Activated CD8-positive, alpha-beta memory T cell treated with anti-CD3 and anti-CD28 coated beads for 36 hours (primary cell): ENCODE measurements around the gene TFF3. TPM values are rescaled to one million over a fixed set of nuclear protein-coding genes. Genes with fewer than 3 reads are reported as not detected.

ENCODE experiments used
- CTCF ChIA-PET: fragments of 350-600 bp; sonication (Branson Sonifier 250); formaldehyde crosslinking; loops from one replicate; lab custom pipeline; 2021; ENCODE audit warnings: antibody characterized with exemption; lab: Charles Lee
- POLR2A ChIA-PET: fragments of 350-600 bp; sonication (Branson Sonifier 250); formaldehyde crosslinking; loops from one replicate; lab custom pipeline; 2021; ENCODE audit warnings: antibody characterized with exemption; lab: Charles Lee
- total RNA-seq, 2 experiments: library from RNA; stranded (reverse); gene quantifications; one replicate each; pipeline ENCODE4 v1.2.3, GENCODE V29; 2021

The TFF3 gene
- total RNA-seq, 2 experiments from 2014 or later, result not detected

- ChIA-PET POLR2A (no interaction called here), CTCF (interaction anchor here (1.5 to 1.6 kb wide), 2 partner anchors 135 to 170 kb away, joined by 4 to 5 read pairs; no protein-coding TSS in a partner anchor)
Observed at GRCh38 chr21:42280356-42281180, 34.6 kb downstream of the TFF3 start.

- ChIA-PET CTCF (interaction anchor here (1.1 to 1.6 kb wide), 3 partner anchors 114 to 170 kb away, joined by 3 to 5 read pairs (median 4); no protein-coding TSS in a partner anchor), POLR2A (interaction anchor here (0.5 kb wide), 1 partner anchor 10 kb away, joined by 4 read pairs; no protein-coding TSS in a partner anchor)
Observed at GRCh38 chr21:42279888-42280287, 35.3 kb downstream of the TFF3 start.

GRCh38 chr21:42279341-42279871, 35.8 kb downstream of the TFF3 start:
- ChIA-PET CTCF (interaction anchor here (1.0 to 1.6 kb wide), 4 partner anchors 21 to 171 kb away, joined by 3 to 5 read pairs (median 4); no protein-coding TSS in a partner anchor), POLR2A (interaction anchor here (0.5 kb wide), 1 partner anchor 10 kb away, joined by 4 read pairs; no protein-coding TSS in a partner anchor)

GRCh38 chr21:42278451-42279149, 36.6 kb downstream of the TFF3 start:
- ChIA-PET POLR2A (no interaction called here), CTCF (interaction anchor here (1.0 to 1.5 kb wide), 3 partner anchors 20 to 172 kb away, joined by 3 to 5 read pairs (median 3); no protein-coding TSS in a partner anchor)

GRCh38 chr21:42277593-42277992, 37.6 kb downstream of the TFF3 start:
- ChIA-PET POLR2A (no interaction called here), CTCF (interaction anchor here (1.4 kb wide), 1 partner anchor 132 kb away, joined by 3 read pairs; no protein-coding TSS in a partner anchor)

GRCh38 chr21:42276526-42277154, 38.6 kb downstream of the TFF3 start:
- CTCF ChIA-PET, result interaction anchor here (1.4 kb wide), 1 partner anchor 131 kb away, joined by 3 read pairs; no protein-coding TSS in a partner anchor
- POLR2A ChIA-PET, result no interaction called here

- ChIA-PET CTCF (no interaction called here), POLR2A (no interaction called here)
Observed at GRCh38 chr21:42276076-42276475, 39.1 kb downstream of the TFF3 start.

- ChIA-PET CTCF (no interaction called here), POLR2A (no interaction called here)
Observed at GRCh38 chr21:42272984-42273600, 42.1 kb downstream of the TFF3 start.

GRCh38 chr21:42272109-42272962, 42.9 kb downstream of the TFF3 start:
- POLR2A ChIA-PET, result no interaction called here
- CTCF ChIA-PET, result interaction anchor here (0.6 kb wide), 1 partner anchor 37 kb away, joined by 3 read pairs; no protein-coding TSS in a partner anchor

GRCh38 chr21:42271065-42271464, 44.1 kb downstream of the TFF3 start:
- CTCF ChIA-PET, result no interaction called here
- POLR2A ChIA-PET, result no interaction called here

- ChIA-PET CTCF (interaction anchor here (0.8 to 1.3 kb wide), 4 partner anchors 11 to 122 kb away, joined by 3 to 5 read pairs (median 4); no protein-coding TSS in a partner anchor), POLR2A (interaction anchor here (0.7 kb wide), 1 partner anchor 10 kb away, joined by 4 read pairs; no protein-coding TSS in a partner anchor)
Observed at GRCh38 chr21:42269386-42269785, 45.8 kb downstream of the TFF3 start.

- ChIA-PET POLR2A (no interaction called here), CTCF (no interaction called here)
Observed at GRCh38 chr21:42266971-42267556, 48.1 kb downstream of the TFF3 start.

GRCh38 chr21:42265231-42265812, 49.9 kb downstream of the TFF3 start:
- ChIA-PET POLR2A (no interaction called here), CTCF (interaction anchor here (1.2 kb wide), 1 partner anchor 19 kb away, joined by 3 read pairs; no protein-coding TSS in a partner anchor)

GRCh38 chr21:42264245-42265195, 50.7 kb downstream of the TFF3 start:
- CTCF ChIA-PET, result interaction anchor here (1.2 kb wide), 1 partner anchor 18 kb away, joined by 3 read pairs; no protein-coding TSS in a partner anchor
- POLR2A ChIA-PET, result no interaction called here

GRCh38 chr21:42263591-42264131, 51.5 kb downstream of the TFF3 start:
- CTCF ChIA-PET, result no interaction called here

More at GRCh38 chr21:42263591-42264131, 51.5 kb downstream of the TFF3 start:
- POLR2A ChIA-PET, result no interaction called here
